ENCODE data around the gene ANKFY1. TPM values are rescaled to one million over a fixed set of nuclear protein-coding genes. Genes with fewer than 3 reads are reported as not detected.

The ANKFY1 gene
- total RNA-seq, 1 donor from 2014 or later, result 80.5 TPM

GRCh38 chr17:4135489-4135888, 128.3 kb downstream of the ANKFY1 start:
- Mint-ChIP-seq H3K36me3 (ENCODE audit: unreplicated experiment) (no peaks in the 10 kb centered on the region), H3K27me3 (ENCODE audit: unreplicated experiment) (peaks cover 2% of the 10 kb centered on the region), H3K4me3 (ENCODE audit: unreplicated experiment) (peak overlapping the region; percentile 51), H3K9me3 (ENCODE audit: unreplicated experiment) (no peaks in the 10 kb centered on the region), H3K27ac (ENCODE audit: unreplicated experiment) (no peak overlapping the region), H3K4me1 (ENCODE audit: low read depth, unreplicated experiment) (peaks cover 11% of the 10 kb centered on the region)
- no peak for DNase-seq
- no peak for TF ChIP-seq CTCF (IDR thresholded peaks at IDR 0.05; ENCODE audit: partially characterized antibody, unreplicated experiment)

- no peak overlapping the region for H3K4me3 Mint-ChIP-seq (ENCODE audit: unreplicated experiment)
- peaks cover 9% of the 10 kb centered on the region for H3K4me1 Mint-ChIP-seq (ENCODE audit: low read depth, unreplicated experiment)
- H3K27ac Mint-ChIP-seq (ENCODE audit: unreplicated experiment), result no peak overlapping the region
- TF ChIP-seq CTCF (IDR thresholded peaks at IDR 0.05; ENCODE audit: partially characterized antibody, unreplicated experiment), result no peak
- H3K9me3 Mint-ChIP-seq (ENCODE audit: unreplicated experiment), result no peaks in the 10 kb centered on the region
- DNase-seq, result no peak
- peaks cover 2% of the 10 kb centered on the region for H3K27me3 Mint-ChIP-seq (ENCODE audit: unreplicated experiment)
- H3K36me3 Mint-ChIP-seq (ENCODE audit: unreplicated experiment), result no peaks in the 10 kb centered on the region
Observed at GRCh38 chr17:4134721-4135120, 129.1 kb downstream of the ANKFY1 start.

GRCh38 chr17:4130715-4131114, 133.1 kb downstream of the ANKFY1 start:
- DNase-seq, result no peak
- Mint-ChIP-seq H3K27ac (ENCODE audit: unreplicated experiment) (no peak overlapping the region), H3K27me3 (ENCODE audit: unreplicated experiment) (peaks cover 2% of the 10 kb centered on the region), H3K4me3 (ENCODE audit: unreplicated experiment) (no peak overlapping the region), H3K9me3 (ENCODE audit: unreplicated experiment) (no peaks in the 10 kb centered on the region), H3K4me1 (ENCODE audit: low read depth, unreplicated experiment) (peaks cover 5% of the 10 kb centered on the region), H3K36me3 (ENCODE audit: unreplicated experiment) (no peaks in the 10 kb centered on the region)
- TF ChIP-seq CTCF (IDR thresholded peaks at IDR 0.05; ENCODE audit: partially characterized antibody, unreplicated experiment), result no peak

GRCh38 chr17:4127555-4127954, 136.2 kb downstream of the ANKFY1 start:
- Mint-ChIP-seq H3K27ac (ENCODE audit: unreplicated experiment) (no peak overlapping the region), H3K36me3 (ENCODE audit: unreplicated experiment) (no peaks in the 10 kb centered on the region), H3K4me1 (ENCODE audit: low read depth, unreplicated experiment) (peaks cover 2% of the 10 kb centered on the region), H3K4me3 (ENCODE audit: unreplicated experiment) (no peak overlapping the region), H3K9me3 (ENCODE audit: unreplicated experiment) (no peaks in the 10 kb centered on the region), H3K27me3 (ENCODE audit: unreplicated experiment) (no peaks in the 10 kb centered on the region)
- TF ChIP-seq CTCF (IDR thresholded peaks at IDR 0.05; ENCODE audit: partially characterized antibody, unreplicated experiment), result no peak
- no peak for DNase-seq

- no peak for DNase-seq
- TF ChIP-seq CTCF (IDR thresholded peaks at IDR 0.05; ENCODE audit: partially characterized antibody, unreplicated experiment), result no peak
- Mint-ChIP-seq H3K36me3 (ENCODE audit: unreplicated experiment) (no peaks in the 10 kb centered on the region), H3K27me3 (ENCODE audit: unreplicated experiment) (no peaks in the 10 kb centered on the region), H3K4me3 (ENCODE audit: unreplicated experiment) (no peak overlapping the region), H3K4me1 (ENCODE audit: low read depth, unreplicated experiment) (peaks cover 2% of the 10 kb centered on the region), H3K9me3 (ENCODE audit: unreplicated experiment) (no peaks in the 10 kb centered on the region), H3K27ac (ENCODE audit: unreplicated experiment) (no peak overlapping the region)
Observed at GRCh38 chr17:4125552-4125951, 138.2 kb downstream of the ANKFY1 start.

Measured in glutamatergic neuron (in vitro differentiated cells).